ENCODE measurements around the gene SCN1B.

- TF ChIP-seq CTCF (tag by site-specific recombination; IDR thresholded peaks at IDR 0.05): no peak
- TF ChIP-seq ZNF585B (tag by site-specific recombination; IDR thresholded peaks at IDR 0.05): no peak
- TF ChIP-seq, protein P1, sequence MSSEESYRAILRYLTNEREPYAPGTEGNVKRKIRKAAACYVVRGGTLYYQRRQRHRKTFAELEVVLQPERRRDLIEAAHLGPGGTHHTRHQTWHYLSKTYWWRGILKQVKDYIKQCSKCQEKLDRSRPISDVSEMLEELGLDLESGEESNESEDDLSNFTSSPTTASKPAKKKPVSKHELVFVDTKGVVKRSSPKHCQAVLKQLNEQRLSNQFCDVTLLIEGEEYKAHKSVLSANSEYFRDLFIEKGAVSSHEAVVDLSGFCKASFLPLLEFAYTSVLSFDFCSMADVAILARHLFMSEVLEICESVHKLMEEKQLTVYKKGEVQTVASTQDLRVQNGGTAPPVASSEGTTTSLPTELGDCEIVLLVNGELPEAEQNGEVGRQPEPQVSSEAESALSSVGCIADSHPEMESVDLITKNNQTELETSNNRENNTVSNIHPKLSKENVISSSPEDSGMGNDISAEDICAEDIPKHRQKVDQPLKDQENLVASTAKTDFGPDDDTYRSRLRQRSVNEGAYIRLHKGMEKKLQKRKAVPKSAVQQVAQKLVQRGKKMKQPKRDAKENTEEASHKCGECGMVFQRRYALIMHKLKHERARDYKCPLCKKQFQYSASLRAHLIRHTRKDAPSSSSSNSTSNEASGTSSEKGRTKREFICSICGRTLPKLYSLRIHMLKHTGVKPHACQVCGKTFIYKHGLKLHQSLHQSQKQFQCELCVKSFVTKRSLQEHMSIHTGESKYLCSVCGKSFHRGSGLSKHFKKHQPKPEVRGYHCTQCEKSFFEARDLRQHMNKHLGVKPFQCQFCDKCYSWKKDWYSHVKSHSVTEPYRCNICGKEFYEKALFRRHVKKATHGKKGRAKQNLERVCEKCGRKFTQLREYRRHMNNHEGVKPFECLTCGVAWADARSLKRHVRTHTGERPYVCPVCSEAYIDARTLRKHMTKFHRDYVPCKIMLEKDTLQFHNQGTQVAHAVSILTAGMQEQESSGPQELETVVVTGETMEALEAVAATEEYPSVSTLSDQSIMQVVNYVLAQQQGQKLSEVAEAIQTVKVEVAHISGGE (tag by site-specific recombination; conservative IDR thresholded peaks at IDR 0.05; ENCODE audit: low read depth): no peak
- TF ChIP-seq ZNF777 (tag by site-specific recombination; IDR thresholded peaks at IDR 0.05; ENCODE audit: borderline replicate concordance): no peak
Observed at GRCh38 chr19:34989298-34989697, 41.0 kb upstream of the SCN1B start.

Measured in HEK293 (cell line).